ENCODE results near the gene MCCC1.

DNA sequence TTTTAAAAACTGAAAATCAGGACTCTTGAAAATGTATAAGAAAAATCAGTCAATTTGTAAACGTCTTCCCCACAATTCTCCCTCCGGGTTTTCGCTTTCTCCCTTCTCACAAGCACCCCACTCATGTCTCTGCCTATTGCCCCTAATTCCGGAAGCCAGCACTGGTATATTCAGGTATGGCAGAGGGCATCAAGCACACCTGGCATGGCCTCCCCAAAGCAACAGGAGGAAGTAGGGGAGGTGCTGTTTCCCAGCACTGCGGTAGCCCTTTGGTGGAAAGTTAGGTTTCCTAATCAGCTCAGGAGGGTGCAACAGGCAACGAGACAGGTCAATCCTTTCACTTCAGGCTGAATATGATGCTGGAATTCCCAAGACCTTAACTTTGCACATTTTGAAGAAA is 33.1 kb upstream of the MCCC1 start:
- no peak for TF ChIP-seq FOXM1 (IDR thresholded peaks at IDR 0.05; ENCODE audit: borderline replicate concordance, low read depth)
- TF ChIP-seq EGR1 (IDR thresholded peaks at IDR 0.05): no peak
- TF ChIP-seq EP300 (IDR thresholded peaks at IDR 0.05; ENCODE audit: borderline replicate concordance): no peak
- no peak for TF ChIP-seq RAD21 (IDR thresholded peaks at IDR 0.05; ENCODE audit: low read depth)
- no peak for TF ChIP-seq YY1 (IDR thresholded peaks at IDR 0.05; ENCODE audit: low read depth)
- TF ChIP-seq REST (IDR thresholded peaks at IDR 0.05; ENCODE audit: low read depth): no peak
- TF ChIP-seq, protein P1, sequence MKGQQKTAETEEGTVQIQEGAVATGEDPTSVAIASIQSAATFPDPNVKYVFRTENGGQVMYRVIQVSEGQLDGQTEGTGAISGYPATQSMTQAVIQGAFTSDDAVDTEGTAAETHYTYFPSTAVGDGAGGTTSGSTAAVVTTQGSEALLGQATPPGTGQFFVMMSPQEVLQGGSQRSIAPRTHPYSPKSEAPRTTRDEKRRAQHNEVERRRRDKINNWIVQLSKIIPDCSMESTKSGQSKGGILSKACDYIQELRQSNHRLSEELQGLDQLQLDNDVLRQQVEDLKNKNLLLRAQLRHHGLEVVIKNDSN (IDR thresholded peaks at IDR 0.05): no peak
- TF ChIP-seq, protein P2, sequence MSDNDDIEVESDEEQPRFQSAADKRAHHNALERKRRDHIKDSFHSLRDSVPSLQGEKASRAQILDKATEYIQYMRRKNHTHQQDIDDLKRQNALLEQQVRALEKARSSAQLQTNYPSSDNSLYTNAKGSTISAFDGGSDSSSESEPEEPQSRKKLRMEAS (IDR thresholded peaks at IDR 0.05): no peak
- no peak for TF ChIP-seq TAF1 (IDR thresholded peaks at IDR 0.05; ENCODE audit: low read depth)
- TF ChIP-seq NFIC (IDR thresholded peaks at IDR 0.05): no peak
